GM19467 (cell line): ENCODE data around the gene NFIC.
"Not testable (repeated sequence)": the region's sequence is repeated elsewhere in the genome, so short reads cannot be mapped to it uniquely, and the experiment has no call there.

ENCODE experiments used
- ATAC-seq: cut with Tn5 transposase; IDR thresholded peaks from one replicate; pipeline ENCODE4 v1.9.1; 2021; ENCODE audit warnings: mild to moderate bottlenecking, moderate library complexity; ENCODE audit not compliant: unreplicated experiment

Gene NFIC

GRCh38 chr19:3336680-3337523, 29.5 kb upstream of the NFIC start:
- ATAC-seq, result no peak

- ATAC-seq, result no peak
These were observed 27.7 kb upstream of the NFIC start for GRCh38 chr19:3338541-3339181.

GRCh38 chr19:3340340-3340739, 26.0 kb upstream of the NFIC start:
- ATAC-seq, result no peak

- no peak for ATAC-seq
These were observed 24.1 kb upstream of the NFIC start for GRCh38 chr19:3342246-3342645.

GRCh38 chr19:3342962-3343361, 23.4 kb upstream of the NFIC start:
- not testable (repeated sequence) for ATAC-seq

GRCh38 chr19:3343619-3344502, 22.5 kb upstream of the NFIC start:
- no peak for ATAC-seq

- no peak for ATAC-seq
These were observed 21.5 kb upstream of the NFIC start for GRCh38 chr19:3344608-3345598.

GRCh38 chr19:3345850-3346460, 20.4 kb upstream of the NFIC start:
- no peak for ATAC-seq

- ATAC-seq, result no peak
These were observed 19.6 kb upstream of the NFIC start for GRCh38 chr19:3346677-3347353.

GRCh38 chr19:3348042-3348441, 18.3 kb upstream of the NFIC start:
- no peak for ATAC-seq

- ATAC-seq, result not testable (repeated sequence)
These were observed 17.9 kb upstream of the NFIC start for GRCh38 chr19:3348469-3348868.

- no peak for ATAC-seq
These were observed 16.2 kb upstream of the NFIC start for GRCh38 chr19:3350014-3350663.

GRCh38 chr19:3351702-3352447, 14.5 kb upstream of the NFIC start:
- ATAC-seq, result no peak

GRCh38 chr19:3353493-3353892, 12.9 kb upstream of the NFIC start:
- ATAC-seq, result no peak

- no peak for ATAC-seq
These were observed 9.6 kb upstream of the NFIC start for GRCh38 chr19:3356805-3357204.

- no peak for ATAC-seq
These were observed 9.0 kb upstream of the NFIC start for GRCh38 chr19:3357271-3357991.

GRCh38 chr19:3357992-3358688, 8.2 kb upstream of the NFIC start:
- no peak for ATAC-seq
